IPS-15b (cell line): ENCODE data around the gene CACNA1B.

ENCODE experiments used
- H3K27me3 ChIP-seq: one replicate; pipeline ENCODE4 v1.6.1; 2013; ENCODE audit warnings: low read length; ENCODE audit not compliant: control insufficient read depth, insufficient read depth
- H3K36me3 ChIP-seq: one replicate; pipeline ENCODE4 v1.6.1; 2013; ENCODE audit warnings: low read length; ENCODE audit not compliant: control insufficient read depth, insufficient read depth
- H3K4me1 ChIP-seq: one replicate; pipeline ENCODE4 v1.6.1; 2013; ENCODE audit warnings: mild to moderate bottlenecking, low read length; ENCODE audit not compliant: control insufficient read depth, insufficient read depth
- H3K4me3 ChIP-seq: one replicate; pipeline ENCODE4 v1.5.1; 2013; ENCODE audit warnings: low read depth, low read length
- H3K9ac ChIP-seq: one replicate; pipeline ENCODE4 v1.6.1; 2013; ENCODE audit warnings: low read depth, mild to moderate bottlenecking, low read length
- H3K9me3 ChIP-seq: one replicate; pipeline ENCODE4 v1.6.1; 2013; ENCODE audit warnings: mild to moderate bottlenecking, low read length; ENCODE audit not compliant: control insufficient read depth, insufficient read depth

Gene CACNA1B

DNA sequence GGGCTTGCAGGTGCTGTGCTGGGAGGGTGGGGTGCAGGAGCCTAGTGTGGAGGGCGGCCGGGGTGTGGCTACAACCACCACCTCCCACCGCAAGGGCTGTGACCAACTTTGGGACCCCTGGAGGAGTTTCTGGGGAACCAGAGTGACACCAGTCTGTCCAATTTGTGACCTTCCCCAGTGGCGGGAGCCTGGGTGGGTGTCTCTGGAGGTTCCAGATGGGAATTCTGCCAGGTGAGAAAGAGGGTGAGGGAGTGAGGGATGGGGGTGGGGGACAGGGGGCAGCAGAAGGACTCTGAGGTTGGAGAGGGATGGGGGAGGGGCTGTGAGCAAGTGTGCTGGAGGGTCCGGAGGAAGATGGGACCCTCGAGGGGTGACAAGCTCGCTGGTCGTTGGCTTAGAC lies 4.2 kb upstream of the CACNA1B start:
- Histone ChIP-seq H3K4me1 (no peaks in the 10 kb centered on the region), H3K9me3 (no peaks in the 10 kb centered on the region), H3K4me3 (no peak overlapping the region), H3K36me3 (no peaks in the 10 kb centered on the region), H3K27me3 (peaks cover 22% of the 10 kb centered on the region), H3K9ac (no peak overlapping the region)

DNA sequence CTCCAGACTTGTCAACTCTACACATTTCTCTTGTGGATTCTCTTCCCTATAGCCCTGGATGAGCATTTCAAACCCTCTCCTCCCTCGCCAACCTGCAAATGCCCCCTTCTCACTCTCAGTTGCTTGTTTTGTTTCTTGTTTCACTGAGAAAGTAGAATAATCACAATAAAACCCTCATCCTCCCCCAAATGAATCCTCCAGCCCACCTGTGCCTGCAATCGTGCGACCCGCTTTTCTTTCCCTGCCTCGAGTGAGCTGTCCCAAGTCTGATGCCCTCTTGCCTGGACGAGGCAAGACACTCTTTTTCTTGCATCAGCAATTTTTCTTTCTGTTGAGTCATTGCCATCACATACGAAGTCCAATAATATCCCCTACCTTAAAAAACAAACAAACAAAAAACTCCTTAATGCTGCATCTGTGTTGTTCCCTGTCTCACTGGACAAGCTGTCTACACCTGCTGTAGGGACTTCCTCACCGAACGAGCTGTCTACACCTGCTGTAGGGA lies 3.7 kb upstream of the CACNA1B start:
- Histone ChIP-seq H3K9ac (no peak overlapping the region), H3K27me3 (peaks cover 22% of the 10 kb centered on the region), H3K9me3 (no peaks in the 10 kb centered on the region), H3K4me3 (no peak overlapping the region), H3K4me1 (no peaks in the 10 kb centered on the region), H3K36me3 (peaks cover under 1% of the 10 kb centered on the region)

DNA sequence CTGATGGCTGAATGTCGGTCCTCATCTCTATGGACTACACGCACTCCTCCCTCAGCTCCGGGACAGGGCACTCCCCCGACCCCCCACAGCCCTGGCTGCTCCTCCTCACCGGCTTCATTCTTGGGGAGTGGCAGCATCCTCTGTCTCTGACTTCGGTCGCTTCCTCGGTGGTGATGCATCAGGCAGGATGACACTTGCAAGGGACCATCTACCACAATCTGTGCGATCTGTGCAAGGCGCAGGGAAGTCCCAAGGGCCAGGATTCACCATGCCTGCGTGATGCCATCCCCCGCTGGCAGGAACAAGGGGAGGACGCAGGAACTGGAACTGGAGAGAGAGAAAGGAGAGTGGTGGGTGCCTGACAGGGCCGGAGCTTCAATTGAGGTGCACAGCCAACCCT lies 2.2 kb upstream of the CACNA1B start:
- no peaks in the 10 kb centered on the region for H3K9me3 ChIP-seq
- H3K27me3 ChIP-seq: peaks cover 22% of the 10 kb centered on the region
- peaks cover 6% of the 10 kb centered on the region for H3K36me3 ChIP-seq
- H3K9ac ChIP-seq: no peak overlapping the region
- no peak overlapping the region for H3K4me3 ChIP-seq
- H3K4me1 ChIP-seq: no peaks in the 10 kb centered on the region

DNA sequence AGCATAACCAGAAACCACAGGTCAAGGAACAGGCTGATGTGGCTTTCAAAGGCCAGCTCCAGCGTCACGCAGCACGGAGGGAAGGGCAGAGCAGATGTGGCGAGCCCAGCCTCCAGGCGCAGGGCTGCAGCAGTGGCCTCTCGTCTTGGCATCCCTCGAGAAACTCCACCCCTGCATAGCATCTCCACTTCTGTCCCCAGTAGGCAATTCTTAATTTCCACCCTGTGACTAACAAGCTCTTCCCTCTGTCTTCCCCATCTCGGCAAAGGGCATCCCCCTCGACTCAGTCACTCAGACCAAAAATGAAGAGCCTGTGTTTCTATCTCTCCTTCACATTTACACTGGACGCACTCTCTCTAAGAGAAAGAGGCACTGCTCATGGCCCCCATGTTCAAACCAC lies 1.7 kb upstream of the CACNA1B start:
- H3K9ac ChIP-seq: no peak overlapping the region
- H3K9me3 ChIP-seq: no peaks in the 10 kb centered on the region
- H3K4me3 ChIP-seq: no peak overlapping the region
- H3K36me3 ChIP-seq: peaks cover 10% of the 10 kb centered on the region
- no peaks in the 10 kb centered on the region for H3K4me1 ChIP-seq
- peaks cover 22% of the 10 kb centered on the region for H3K27me3 ChIP-seq

DNA sequence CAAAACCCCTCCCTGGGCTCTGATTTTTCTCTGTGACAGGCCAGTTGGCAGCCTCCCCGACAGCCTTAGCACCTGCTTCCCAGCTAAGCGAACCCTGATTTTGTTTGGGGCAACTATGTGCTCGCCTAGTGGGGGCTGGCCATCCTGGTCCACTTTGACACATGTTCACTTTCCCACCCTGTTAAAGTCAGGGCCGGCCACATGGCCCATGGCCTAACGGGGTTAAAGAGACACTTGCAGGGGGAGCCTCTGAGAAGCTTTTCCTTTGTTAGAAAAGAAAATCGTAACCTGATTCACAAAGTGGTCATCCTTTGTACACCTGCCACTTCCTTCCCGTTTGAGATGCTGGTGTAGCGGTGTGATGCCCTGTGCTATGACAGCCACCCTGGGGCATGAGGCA lies 1.3 kb upstream of the CACNA1B start:
- Histone ChIP-seq H3K9ac (no peak overlapping the region), H3K4me1 (no peaks in the 10 kb centered on the region), H3K27me3 (peaks cover 22% of the 10 kb centered on the region), H3K9me3 (no peaks in the 10 kb centered on the region), H3K36me3 (peaks cover 14% of the 10 kb centered on the region), H3K4me3 (no peak overlapping the region)

DNA sequence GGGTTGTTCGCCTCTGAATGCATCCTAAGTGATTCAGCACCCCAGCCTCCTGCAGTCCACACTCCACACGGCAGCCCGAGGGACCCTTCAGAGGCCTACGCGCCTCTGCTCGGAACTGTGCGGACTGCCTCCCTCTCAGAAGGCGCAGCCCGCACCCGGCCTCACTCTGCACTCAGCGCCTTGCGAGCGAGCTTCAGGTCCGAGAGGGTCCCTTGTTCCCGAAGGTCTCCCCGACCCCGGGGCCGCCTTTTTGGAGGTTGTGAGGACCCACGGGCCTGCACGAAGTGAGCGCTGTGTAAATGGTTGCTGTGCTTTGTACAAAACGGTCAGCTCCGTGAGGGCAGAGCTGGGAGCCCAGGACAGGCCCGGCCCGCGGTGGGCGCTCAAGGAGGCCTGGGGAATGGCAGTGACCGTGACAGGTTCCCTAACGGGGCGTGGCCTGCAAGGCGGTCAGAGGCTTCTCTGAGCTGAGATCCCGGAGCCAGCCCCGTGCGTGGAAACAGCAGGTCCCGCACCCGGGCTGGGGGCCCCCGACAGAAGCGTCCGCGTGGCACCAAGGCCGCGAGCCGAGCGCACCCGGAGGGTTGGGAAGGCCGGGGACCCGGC lies 698 bp upstream of the CACNA1B start:
- Histone ChIP-seq H3K27me3 (peaks cover 22% of the 10 kb centered on the region), H3K4me1 (no peaks in the 10 kb centered on the region), H3K36me3 (peaks cover 19% of the 10 kb centered on the region), H3K9ac (no peak overlapping the region), H3K9me3 (no peaks in the 10 kb centered on the region), H3K4me3 (peak overlapping the region; percentile 32)

DNA sequence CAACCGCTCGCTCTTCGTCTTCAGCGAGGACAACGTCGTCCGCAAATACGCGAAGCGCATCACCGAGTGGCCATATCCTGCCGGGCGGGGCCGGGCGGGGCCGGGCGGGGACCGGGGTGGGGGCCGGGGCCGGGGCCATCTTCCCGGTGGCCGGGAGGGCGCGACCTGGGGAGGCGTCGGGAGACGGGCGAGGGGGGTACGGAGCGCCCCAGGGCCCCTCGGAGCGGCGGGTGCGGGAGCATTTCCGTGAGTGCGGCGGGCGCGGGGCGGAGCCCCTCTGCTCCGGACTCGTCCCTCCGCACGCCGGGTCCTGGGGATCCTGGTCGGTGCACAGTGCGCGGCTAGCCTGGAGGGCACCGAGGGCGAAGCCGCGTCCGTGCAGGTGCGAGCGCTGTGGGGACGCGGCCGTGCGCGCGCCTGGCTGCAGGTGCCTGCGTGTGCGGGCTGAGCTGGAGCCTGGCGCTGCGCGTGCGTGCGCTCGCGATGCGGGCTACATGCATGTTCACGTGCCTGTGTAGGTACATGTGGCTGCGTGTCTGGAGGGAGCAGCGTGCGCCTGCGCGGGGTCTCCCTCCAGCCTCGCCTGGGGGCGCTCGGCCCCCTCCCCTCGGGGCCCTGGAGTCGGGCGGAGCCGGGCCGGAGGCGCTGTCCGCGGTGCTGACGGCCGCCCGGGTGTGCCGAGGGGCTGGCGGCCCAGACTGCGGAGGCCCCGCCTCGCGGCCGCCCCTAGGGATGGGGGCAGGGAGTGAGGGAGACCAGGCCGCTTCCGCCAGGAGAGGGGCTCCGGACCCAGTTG lies 762 bp downstream of the CACNA1B start:
- Histone ChIP-seq H3K9ac (no peak overlapping the region), H3K4me1 (no peaks in the 10 kb centered on the region), H3K27me3 (peaks cover 22% of the 10 kb centered on the region), H3K4me3 (peak overlapping the region; percentile 65), H3K36me3 (peaks cover 21% of the 10 kb centered on the region), H3K9me3 (no peaks in the 10 kb centered on the region)

DNA sequence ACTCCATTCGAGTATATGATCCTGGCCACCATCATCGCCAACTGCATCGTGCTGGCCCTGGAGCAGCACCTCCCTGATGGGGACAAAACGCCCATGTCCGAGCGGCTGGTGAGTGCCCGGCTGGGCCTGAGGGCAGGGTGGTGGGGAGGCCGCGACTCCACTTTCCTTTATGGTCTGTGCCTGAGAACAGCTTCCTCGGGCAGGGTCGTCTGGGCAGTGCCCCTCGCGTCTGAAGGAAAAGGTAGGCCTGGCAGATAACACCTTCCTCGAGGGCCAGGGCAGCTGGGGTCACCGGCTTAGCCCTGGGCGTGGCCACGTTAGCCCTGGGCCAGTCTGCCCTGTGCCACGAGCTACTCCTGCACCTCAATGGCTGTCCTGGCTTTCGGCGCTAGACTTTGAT lies 1.5 kb downstream of the CACNA1B start:
- no peak overlapping the region for H3K9ac ChIP-seq
- H3K4me1 ChIP-seq: no peaks in the 10 kb centered on the region
- peaks cover 22% of the 10 kb centered on the region for H3K27me3 ChIP-seq
- no peaks in the 10 kb centered on the region for H3K9me3 ChIP-seq
- H3K36me3 ChIP-seq: peaks cover 21% of the 10 kb centered on the region
- peak overlapping the region; percentile 65 for H3K4me3 ChIP-seq

DNA sequence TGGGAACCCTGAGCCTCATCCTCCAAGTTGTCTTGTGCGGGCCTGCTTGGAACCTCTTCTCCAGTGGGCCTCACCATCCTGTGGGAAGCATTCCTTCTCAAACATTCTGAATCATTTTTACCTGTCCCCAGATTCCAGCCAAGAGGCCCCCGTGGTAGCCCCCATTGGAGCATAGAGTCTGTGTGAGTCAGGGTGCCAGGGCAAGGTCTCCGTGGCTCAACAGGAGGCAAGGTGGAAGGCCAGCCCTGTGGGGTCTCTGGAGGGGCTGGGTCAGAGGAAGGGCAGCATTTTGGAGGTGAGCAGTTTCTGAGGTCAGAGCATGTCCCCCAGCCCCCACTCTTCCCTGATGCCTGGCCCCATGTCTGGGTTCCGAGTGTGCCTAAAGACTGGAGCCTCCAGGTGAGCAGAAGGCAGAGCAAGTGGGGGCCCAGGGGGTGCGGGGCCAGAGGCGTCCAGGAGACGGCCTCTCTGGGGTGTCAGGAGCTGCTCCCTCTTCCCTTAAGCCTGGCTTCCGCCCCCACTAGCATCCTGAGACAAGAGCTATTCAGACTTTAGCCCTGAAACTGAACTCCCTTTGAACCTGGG lies 2.1 kb downstream of the CACNA1B start:
- Histone ChIP-seq H3K27me3 (peaks cover 22% of the 10 kb centered on the region), H3K4me3 (no peak overlapping the region), H3K9me3 (no peaks in the 10 kb centered on the region), H3K36me3 (peaks cover 21% of the 10 kb centered on the region), H3K4me1 (no peaks in the 10 kb centered on the region), H3K9ac (no peak overlapping the region)

DNA sequence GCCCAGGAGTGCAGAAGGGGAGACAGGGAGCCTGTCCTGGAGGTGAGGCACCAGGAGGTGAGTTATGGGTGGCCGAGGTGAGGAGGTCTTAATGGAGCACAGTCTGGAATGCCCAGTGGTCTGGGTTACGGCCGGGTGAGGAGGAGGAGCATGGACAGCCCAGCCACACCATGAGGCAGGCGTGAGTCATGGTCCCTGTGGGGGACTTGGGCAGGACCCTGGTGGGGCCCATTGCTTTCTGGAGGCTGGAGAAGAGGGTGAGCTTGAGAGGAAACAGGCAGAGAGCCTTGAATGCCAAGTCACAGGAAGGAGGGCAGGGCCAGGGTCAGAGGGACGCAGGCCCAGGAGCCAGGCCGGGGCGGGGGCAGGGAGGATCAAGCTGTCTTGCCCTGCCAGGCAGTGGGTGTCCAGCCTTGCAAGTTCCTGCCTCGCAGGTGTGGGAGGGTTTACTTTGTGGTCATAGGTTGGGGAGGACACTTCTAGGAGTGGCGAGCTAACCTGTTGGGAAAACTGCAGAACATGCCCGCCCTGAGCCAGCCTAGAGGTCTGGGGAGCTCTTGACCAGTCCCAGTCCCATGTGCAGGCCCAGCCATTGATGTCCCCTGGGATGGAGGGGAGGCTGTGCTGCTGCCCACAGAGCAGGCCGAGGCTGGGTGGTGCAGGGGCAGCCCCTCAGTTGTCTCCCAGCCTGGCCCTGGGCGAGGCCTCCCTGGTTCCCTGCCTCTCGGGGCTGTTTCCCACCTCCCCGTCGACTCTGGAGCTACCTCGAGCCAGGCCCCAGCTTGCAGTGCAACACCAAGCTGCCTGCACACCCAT lies 2.8 kb downstream of the CACNA1B start:
- Histone ChIP-seq H3K27me3 (peaks cover 16% of the 10 kb centered on the region), H3K4me1 (no peaks in the 10 kb centered on the region), H3K9ac (no peak overlapping the region), H3K9me3 (no peaks in the 10 kb centered on the region), H3K4me3 (no peak overlapping the region), H3K36me3 (peaks cover 21% of the 10 kb centered on the region)

DNA sequence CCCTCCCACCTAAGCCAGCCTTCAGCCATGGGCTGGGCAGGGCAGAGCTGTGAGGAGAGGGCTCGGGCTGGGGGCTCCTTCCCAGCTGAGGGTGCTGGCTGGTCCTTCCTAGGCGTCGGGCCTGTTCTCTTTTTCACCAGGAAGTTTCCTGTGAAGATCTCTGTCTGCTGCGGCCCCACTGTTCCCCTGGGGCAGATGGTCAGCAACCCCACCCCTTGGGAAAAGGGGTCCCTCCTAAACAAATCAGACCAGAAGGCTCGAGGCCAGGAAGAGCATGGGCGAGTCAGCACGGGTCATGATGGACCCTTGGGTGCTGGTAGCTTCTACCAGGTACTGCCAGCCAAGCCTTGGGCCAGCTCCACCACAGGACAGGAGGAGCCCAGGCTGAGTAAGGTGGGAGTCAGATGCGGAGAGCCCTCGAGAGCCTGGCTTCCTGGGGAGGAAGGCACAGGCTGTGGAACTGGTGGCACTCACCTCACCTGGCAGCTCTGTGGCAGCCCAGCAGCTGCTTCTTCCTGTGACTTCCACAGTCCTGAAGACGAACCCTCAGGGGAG lies 3.5 kb downstream of the CACNA1B start:
- H3K27me3 ChIP-seq: peaks cover 9% of the 10 kb centered on the region
- H3K4me1 ChIP-seq: no peaks in the 10 kb centered on the region
- no peaks in the 10 kb centered on the region for H3K9me3 ChIP-seq
- no peak overlapping the region for H3K9ac ChIP-seq
- peaks cover 21% of the 10 kb centered on the region for H3K36me3 ChIP-seq
- H3K4me3 ChIP-seq: no peak overlapping the region
